Common myeloid progenitor, CD34-positive (primary cell): ENCODE results near the gene PIGV.
A peak's percentile ranks its signal among the peaks of the same experiment; 100 is the strongest.

Source experiments
- CTCF ChIA-PET: fragments of 350-600 bp; sonication (Branson Sonifier 250); formaldehyde crosslinking; loops from one replicate; lab custom pipeline; 2021; ENCODE audit warnings: antibody characterized with exemption; lab: Charles Lee
- POLR2A ChIA-PET: fragments of 350-600 bp; sonication (Branson Sonifier 250); formaldehyde crosslinking; loops from one replicate; lab custom pipeline; 2021; ENCODE audit warnings: antibody characterized with exemption; lab: Charles Lee
- DNase-seq, 3 donors: peaks; one replicate each; pipeline versions ENCODE4 v3.0.0 to v3.0.0-alpha.2; 2013
- H3K27ac ChIP-seq, 2 experiments: 1 replicate in 1 of 2; 2 replicates in 1 of 2; pipeline ENCODE4 v1.7.0; 2013; ENCODE audit warnings: inconsistent platforms in 2 of 2, low read length in 2 of 2, mild to moderate bottlenecking in 2 of 2, low read depth in 1 of 2, moderate library complexity in 1 of 2; ENCODE audit not compliant: severe bottlenecking in 2 of 2, insufficient read depth in 1 of 2, poor library complexity in 1 of 2
- H3K27me3 ChIP-seq, 5 experiments: replicated peaks in 2 of 5; 1 replicate in 3 of 5; 2 replicates in 2 of 5; pipeline versions ENCODE4 v1.6.1 to v1.7.0; 2013; ENCODE audit warnings: low read length in 4 of 5, mild to moderate bottlenecking in 2 of 5, moderate library complexity in 2 of 5, inconsistent platforms in 1 of 5; ENCODE audit not compliant: insufficient read depth in 5 of 5, control insufficient read depth in 4 of 5
- H3K36me3 ChIP-seq, 4 experiments: 1 replicate in 2 of 4; 2 replicates in 2 of 4; pipeline versions ENCODE4 v1.6.1 to v1.7.0; 2013; ENCODE audit warnings: low read length in 3 of 4, control low read depth in 1 of 4, mild to moderate bottlenecking in 1 of 4; ENCODE audit not compliant: control insufficient read depth in 4 of 4, insufficient read depth in 4 of 4
- H3K4me1 ChIP-seq, 4 experiments: 1 replicate in 3 of 4; 2 replicates in 1 of 4; pipeline versions ENCODE4 v1.6.1 to v1.7.1; 2013; ENCODE audit warnings: low read length in 3 of 4, mild to moderate bottlenecking in 3 of 4, control low read depth in 1 of 4, inconsistent platforms in 1 of 4, moderate library complexity in 1 of 4; ENCODE audit not compliant: control insufficient read depth in 4 of 4, insufficient read depth in 4 of 4; ENCODE audit errors: control extremely low read depth in 1 of 4
- H3K4me3 ChIP-seq, 7 experiments: 1 replicate in 4 of 7; 2 replicates in 3 of 7; pipeline versions ENCODE4 v1.5.1 to v1.7.0; 2013; ENCODE audit warnings: mild to moderate bottlenecking in 7 of 7, low read length in 6 of 7, moderate library complexity in 6 of 7, inconsistent platforms in 2 of 7, low read depth in 2 of 7, control low read depth in 1 of 7; ENCODE audit not compliant: insufficient read depth in 4 of 7, control insufficient read depth in 1 of 7; ENCODE audit errors: extremely low read depth in 1 of 7
- H3K9me3 ChIP-seq, 5 experiments: 1 replicate in 4 of 5; 2 replicates in 1 of 5; pipeline versions ENCODE4 v1.6.1 to v1.7.1; 2013; ENCODE audit warnings: low read length in 4 of 5, mild to moderate bottlenecking in 2 of 5, inconsistent platforms in 1 of 5, low read depth in 1 of 5, moderate library complexity in 1 of 5; ENCODE audit not compliant: control insufficient read depth in 4 of 5, insufficient read depth in 2 of 5; ENCODE audit errors: control extremely low read depth in 1 of 5
- WGBS: methylation state at CpG from one replicate; pipeline ENCODE4 v1.1.5; 2013; ENCODE audit not compliant: insufficient coverage; 5-methylcytosine and 5-hydroxymethylcytosine counted together

PIGV gene

GRCh38 chr1:26827663-26828062 is 39.9 kb downstream of the PIGV start:
- Histone ChIP-seq H3K27me3 (no peaks in the 10 kb centered on the region), H3K36me3 (peaks cover 0 to 15% (median 7%) of the 10 kb centered on the region in 4 experiments), H3K4me3 (peak overlapping the region in 6 of 7 experiments; percentile 58 to 80 (median 71)), H3K4me1 (peaks cover 5 to 50% (median 36%) of the 10 kb centered on the region in 4 experiments), H3K27ac (no peak overlapping the region), H3K9me3 (no peaks in the 10 kb centered on the region)
- ChIA-PET POLR2A (no interaction called here), CTCF (interaction anchor here (9.5 kb wide), 1 partner anchor 17 kb away, joined by 90 read pairs; no protein-coding TSS in a partner anchor)
- 71% methylated on average over 10 of the region's 11 CpGs for WGBS
- no peak for DNase-seq

DNA sequence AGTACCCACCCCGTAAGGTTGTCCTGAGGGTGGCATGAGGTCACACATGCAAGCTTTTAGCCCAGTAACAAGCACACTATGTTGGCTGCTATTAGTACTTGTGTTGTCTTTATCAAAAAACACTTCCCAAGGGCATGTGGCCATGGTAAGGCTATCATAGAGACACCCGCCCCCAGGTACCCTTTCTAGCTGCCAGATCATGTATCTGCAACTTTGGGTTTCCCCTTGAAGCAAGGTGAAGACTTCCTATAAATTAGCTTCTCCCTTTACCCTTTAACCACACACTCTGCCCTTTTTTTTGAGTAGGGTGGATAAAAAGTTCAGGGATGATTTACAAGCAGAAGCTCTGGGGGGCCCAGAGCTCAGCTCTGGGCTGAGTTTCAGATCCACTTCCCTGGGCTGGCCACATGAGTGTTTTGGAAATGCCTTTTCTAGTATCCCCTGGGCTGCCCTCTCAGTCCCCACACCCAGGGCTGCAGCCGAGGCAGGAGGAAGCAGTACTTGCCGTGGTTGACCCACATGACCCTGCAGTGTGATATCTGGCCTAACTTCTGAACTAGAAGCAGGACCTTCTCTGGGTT is 40.8 kb downstream of the PIGV start:
- Histone ChIP-seq H3K27me3 (no peaks in the 10 kb centered on the region), H3K4me1 (peaks cover 8 to 58% (median 44%) of the 10 kb centered on the region in 4 experiments), H3K9me3 (no peaks in the 10 kb centered on the region), H3K4me3 (peak overlapping the region in 4 of 7 experiments; percentile 7 to 44 (median 17)), H3K36me3 (peaks cover 0 to 21% (median 8%) of the 10 kb centered on the region in 4 experiments), H3K27ac (no peak overlapping the region)
- CTCF ChIA-PET, result interaction anchor here (0.9 to 9.5 kb wide), 3 partner anchors 18 to 40 kb away, joined by 3 to 90 read pairs (median 4); no protein-coding TSS in a partner anchor
- DNase-seq, result peak in 2 of 3 donors; percentile 55 to 76
- WGBS, result 20% methylated on average over 3 of the region's 4 CpGs
- POLR2A ChIA-PET, result no interaction called here

DNA sequence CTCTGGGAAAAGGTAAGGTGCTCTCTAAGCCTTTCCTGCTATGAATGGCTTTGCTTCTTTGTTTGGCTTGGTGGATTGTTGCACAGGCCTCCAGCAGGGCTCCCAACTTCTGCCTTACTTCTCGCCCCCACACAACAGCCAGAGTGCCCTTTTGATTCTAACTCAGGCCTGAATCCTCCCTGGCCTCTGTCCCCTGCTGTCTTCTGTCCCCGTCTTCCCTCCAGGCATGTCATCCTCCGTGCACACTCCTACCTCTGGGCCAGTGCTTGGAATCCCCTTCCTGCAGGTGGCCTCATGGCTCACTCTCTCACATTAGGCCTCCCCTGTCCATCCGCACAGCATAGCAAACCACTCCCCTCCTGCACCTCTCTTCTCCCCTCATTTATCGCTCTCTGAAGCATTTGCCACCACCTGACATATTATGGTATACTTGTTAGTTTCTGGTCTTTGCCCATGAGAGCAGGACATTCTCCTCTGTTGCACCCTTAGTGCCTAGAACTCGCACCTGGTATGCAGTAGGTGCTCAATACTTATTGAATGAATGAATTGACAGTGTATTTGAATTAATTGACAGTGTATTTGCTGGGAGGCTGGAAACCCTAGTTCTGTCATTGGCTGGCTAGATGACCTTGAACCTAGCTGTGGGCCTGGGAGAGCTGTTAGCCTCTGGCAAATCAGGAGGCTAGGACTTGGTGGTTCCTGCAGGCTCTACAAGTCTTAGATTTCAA is 41.6 kb downstream of the PIGV start:
- Histone ChIP-seq H3K4me3 (peak overlapping the region in 3 of 7 experiments; percentile 7 to 44 (median 20)), H3K36me3 (peaks cover 0 to 28% (median 10%) of the 10 kb centered on the region in 4 experiments), H3K27me3 (no peaks in the 10 kb centered on the region), H3K27ac (no peak overlapping the region), H3K9me3 (no peaks in the 10 kb centered on the region), H3K4me1 (peaks cover 13 to 67% (median 52%) of the 10 kb centered on the region in 4 experiments)
- ChIA-PET CTCF (interaction anchor here (1.1 to 9.5 kb wide), 5 partner anchors 8 to 41 kb away, joined by 3 to 90 read pairs (median 8); no protein-coding TSS in a partner anchor), POLR2A (no interaction called here)
- no peak for DNase-seq
- 96% methylated on average over 4 of the region's 6 CpGs for whole genome bisulfite sequencing

DNA sequence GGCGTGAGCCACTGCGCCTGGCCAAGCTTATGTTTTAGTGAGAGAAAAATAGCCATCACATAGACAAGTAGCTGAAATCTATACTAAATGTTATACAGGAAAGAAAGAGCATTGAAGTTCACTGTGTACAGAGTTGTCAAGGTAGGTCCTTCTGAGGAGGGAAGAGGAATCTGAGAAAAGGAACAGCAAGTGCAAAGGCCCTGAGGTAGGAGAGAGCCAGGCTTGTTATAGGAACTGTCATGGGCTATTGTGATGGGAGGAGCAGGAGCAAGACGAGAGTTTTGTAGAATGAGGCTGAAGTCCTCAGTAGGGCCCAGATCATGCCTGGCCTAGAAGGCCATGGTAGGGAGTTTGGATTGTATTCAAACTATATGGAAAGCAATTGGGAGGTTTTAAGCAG is 43.3 kb downstream of the PIGV start:
- WGBS, result 100% methylated on average over 2 of the region's 3 CpGs
- no peaks in the 10 kb centered on the region for H3K9me3 ChIP-seq
- ChIA-PET POLR2A (no interaction called here), CTCF (interaction anchor here (1.0 to 9.5 kb wide), 7 partner anchors 10 to 232 kb away, joined by 3 to 90 read pairs (median 8); no protein-coding TSS in a partner anchor)
- peaks cover 13 to 68% (median 50%) of the 10 kb centered on the region in 4 experiments for H3K4me1 ChIP-seq
- no peak overlapping the region for H3K4me3 ChIP-seq
- H3K27me3 ChIP-seq, result no peaks in the 10 kb centered on the region
- peaks cover 2 to 41% (median 22%) of the 10 kb centered on the region in 4 experiments for H3K36me3 ChIP-seq
- no peak overlapping the region for H3K27ac ChIP-seq
- DNase-seq, result no peak

DNA sequence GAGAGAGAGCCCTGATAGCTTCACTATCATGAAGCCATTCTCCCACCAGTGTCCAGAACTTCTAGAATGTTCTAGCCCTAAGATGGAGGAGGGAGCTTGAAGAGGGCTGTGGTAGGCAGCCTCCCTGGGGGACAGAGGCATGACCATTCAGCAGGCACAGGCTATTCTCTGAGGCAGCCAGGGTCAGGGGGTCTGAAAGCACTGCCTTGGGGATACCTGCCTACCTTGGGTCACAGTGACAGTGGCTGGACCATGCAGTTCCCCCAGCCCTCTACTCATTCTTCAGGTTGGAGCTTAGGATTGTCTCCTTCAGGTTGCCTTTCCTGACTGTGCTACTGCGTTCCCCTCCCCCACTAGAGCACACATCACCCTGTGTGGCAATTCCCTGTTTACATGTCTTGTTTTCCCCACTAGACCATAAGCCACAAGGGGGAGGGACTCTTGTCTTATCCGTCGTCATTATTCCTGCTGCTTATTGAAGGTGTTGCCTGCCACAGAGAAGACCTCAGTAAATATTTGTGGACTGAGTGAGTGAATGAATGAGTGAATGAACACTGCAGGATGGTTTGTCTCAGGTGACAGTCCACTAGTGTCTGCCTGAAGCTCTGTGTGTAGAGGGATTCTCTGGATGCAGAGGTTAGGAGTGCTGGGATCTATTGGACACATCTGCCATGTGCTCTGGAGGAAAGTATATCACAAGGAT is 43.9 kb downstream of the PIGV start:
- 100% methylated on average over 1 of the region's 3 CpGs for WGBS
- Histone ChIP-seq H3K27ac (no peak overlapping the region), H3K9me3 (no peaks in the 10 kb centered on the region), H3K27me3 (no peaks in the 10 kb centered on the region), H3K4me1 (peaks cover 13 to 64% (median 48%) of the 10 kb centered on the region in 4 experiments), H3K36me3 (peaks cover 5 to 44% (median 25%) of the 10 kb centered on the region in 4 experiments), H3K4me3 (no peak overlapping the region)
- DNase-seq, result peak in 1 of 3 donors; percentile 22
- ChIA-PET POLR2A (no interaction called here), CTCF (interaction anchor here (0.7 to 9.5 kb wide), 12 partner anchors 8 to 278 kb away, joined by 3 to 90 read pairs (median 5); no protein-coding TSS in a partner anchor)

GRCh38 chr1:26832249-26832960 is 44.7 kb downstream of the PIGV start:
- Histone ChIP-seq H3K36me3 (peaks cover 5 to 44% (median 25%) of the 10 kb centered on the region in 4 experiments), H3K4me1 (peaks cover 13 to 61% (median 45%) of the 10 kb centered on the region in 4 experiments), H3K9me3 (no peaks in the 10 kb centered on the region), H3K27me3 (no peaks in the 10 kb centered on the region), H3K27ac (peak overlapping the region; percentile 13 to 85), H3K4me3 (no peak overlapping the region)
- 98% methylated on average over 15 of the region's 16 CpGs for WGBS
- POLR2A ChIA-PET, result no interaction called here
- no peak for DNase-seq
- CTCF ChIA-PET, result interaction anchor here (0.7 to 9.5 kb wide), 14 partner anchors 9 to 277 kb away, joined by 3 to 90 read pairs (median 7); no protein-coding TSS in a partner anchor
